Cardiac muscle cell (in vitro differentiated cells and primary cell): ENCODE data around the gene DENND4A. TPM values are rescaled to one million over a fixed set of nuclear protein-coding genes. Genes with fewer than 3 reads are reported as not detected.
A peak's percentile ranks its signal among the peaks of the same experiment; 100 is the strongest.

Experiments used
- DNase-seq, 2 donors: peaks; one replicate each; pipeline versions ENCODE4 v3.0.0 to v3.0.0-alpha.2; 2010 to 2017; ENCODE audit warnings: low read depth in 1 of 2, low spot score in 1 of 2
- H3K27ac ChIP-seq: fragments of 200-600 bp; sonication (generic); 2 replicates; pipeline ENCODE4 v1.5.1; 2016
- H3K27me3 ChIP-seq: fragments of 200-600 bp; sonication (generic); 2 replicates; pipeline ENCODE4 v1.6.0; 2016; ENCODE audit warnings: control low read depth
- H3K36me3 ChIP-seq: fragments of 200-600 bp; sonication (generic); 2 replicates; pipeline ENCODE4 v1.5.1; 2016; ENCODE audit warnings: control low read depth
- H3K4me1 ChIP-seq: fragments of 200-600 bp; sonication (generic); 2 replicates; pipeline ENCODE4 v1.8.1; 2017; ENCODE audit warnings: low read depth, mild to moderate bottlenecking, mixed run types
- H3K4me3 ChIP-seq: fragments of 200-600 bp; sonication (generic); 2 replicates; pipeline ENCODE4 v1.5.1; 2016; ENCODE audit warnings: mild to moderate bottlenecking
- H3K9me3 ChIP-seq: fragments of 200-600 bp; sonication (generic); 2 replicates; pipeline ENCODE4 v1.5.1; 2017; ENCODE audit warnings: low read depth, mild to moderate bottlenecking, control low read depth
- polyA plus RNA-seq: library from polyadenylated mRNA; unstranded; fragments of >200 nt; fragmentation: Nextera tagmentation; extraction: Ambion mirVana; gene quantifications from 2 replicates; pipeline ENCODE4 v1.2.1, GENCODE V29; 2016
- total RNA-seq: library from RNA; depleted of rRNA; stranded (reverse); fragments of >200 nt; gene quantifications from 2 replicates; pipeline ENCODE4 v1.2.3, GENCODE V29; 2016
- TF ChIP-seq, protein P1 (sequence below): IDR thresholded peaks from 2 replicates; pipeline ENCODE4 v1.5.1; 2012; ENCODE audit warnings: low read depth, mild to moderate bottlenecking, low read length

The DENND4A gene
- total and polyA plus RNA-seq, 2 experiments from 2014 or later: 3.5 to 7.7 TPM

DNA sequence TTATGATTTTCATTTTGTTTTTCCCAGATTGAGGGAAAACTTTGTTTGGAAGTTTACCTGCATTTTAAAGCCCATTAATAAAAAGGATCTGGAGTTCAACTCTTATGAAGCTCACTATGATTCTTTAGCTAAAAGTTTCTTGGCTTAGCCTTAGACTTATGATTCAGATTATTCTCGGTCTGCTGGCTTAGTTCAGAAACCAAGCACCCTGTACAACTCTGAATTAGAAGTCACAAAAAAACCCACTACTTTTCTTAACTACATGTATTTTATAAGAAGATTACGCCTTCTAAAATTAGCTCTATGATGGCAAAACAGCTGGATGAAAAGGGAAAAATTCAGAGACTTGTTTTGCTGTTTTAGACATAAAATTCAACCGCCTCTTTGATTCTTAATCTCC is 14.3 kb upstream of the DENND4A start:
- Histone ChIP-seq H3K36me3 (no peaks in the 10 kb centered on the region), H3K27me3 (no peaks in the 10 kb centered on the region), H3K4me1 (peaks cover 3% of the 10 kb centered on the region), H3K4me3 (no peak overlapping the region), H3K9me3 (no peaks in the 10 kb centered on the region), H3K27ac (no peak overlapping the region)
- TF ChIP-seq, protein P1, sequence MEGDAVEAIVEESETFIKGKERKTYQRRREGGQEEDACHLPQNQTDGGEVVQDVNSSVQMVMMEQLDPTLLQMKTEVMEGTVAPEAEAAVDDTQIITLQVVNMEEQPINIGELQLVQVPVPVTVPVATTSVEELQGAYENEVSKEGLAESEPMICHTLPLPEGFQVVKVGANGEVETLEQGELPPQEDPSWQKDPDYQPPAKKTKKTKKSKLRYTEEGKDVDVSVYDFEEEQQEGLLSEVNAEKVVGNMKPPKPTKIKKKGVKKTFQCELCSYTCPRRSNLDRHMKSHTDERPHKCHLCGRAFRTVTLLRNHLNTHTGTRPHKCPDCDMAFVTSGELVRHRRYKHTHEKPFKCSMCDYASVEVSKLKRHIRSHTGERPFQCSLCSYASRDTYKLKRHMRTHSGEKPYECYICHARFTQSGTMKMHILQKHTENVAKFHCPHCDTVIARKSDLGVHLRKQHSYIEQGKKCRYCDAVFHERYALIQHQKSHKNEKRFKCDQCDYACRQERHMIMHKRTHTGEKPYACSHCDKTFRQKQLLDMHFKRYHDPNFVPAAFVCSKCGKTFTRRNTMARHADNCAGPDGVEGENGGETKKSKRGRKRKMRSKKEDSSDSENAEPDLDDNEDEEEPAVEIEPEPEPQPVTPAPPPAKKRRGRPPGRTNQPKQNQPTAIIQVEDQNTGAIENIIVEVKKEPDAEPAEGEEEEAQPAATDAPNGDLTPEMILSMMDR: no peak
- no peak for DNase-seq

DNA sequence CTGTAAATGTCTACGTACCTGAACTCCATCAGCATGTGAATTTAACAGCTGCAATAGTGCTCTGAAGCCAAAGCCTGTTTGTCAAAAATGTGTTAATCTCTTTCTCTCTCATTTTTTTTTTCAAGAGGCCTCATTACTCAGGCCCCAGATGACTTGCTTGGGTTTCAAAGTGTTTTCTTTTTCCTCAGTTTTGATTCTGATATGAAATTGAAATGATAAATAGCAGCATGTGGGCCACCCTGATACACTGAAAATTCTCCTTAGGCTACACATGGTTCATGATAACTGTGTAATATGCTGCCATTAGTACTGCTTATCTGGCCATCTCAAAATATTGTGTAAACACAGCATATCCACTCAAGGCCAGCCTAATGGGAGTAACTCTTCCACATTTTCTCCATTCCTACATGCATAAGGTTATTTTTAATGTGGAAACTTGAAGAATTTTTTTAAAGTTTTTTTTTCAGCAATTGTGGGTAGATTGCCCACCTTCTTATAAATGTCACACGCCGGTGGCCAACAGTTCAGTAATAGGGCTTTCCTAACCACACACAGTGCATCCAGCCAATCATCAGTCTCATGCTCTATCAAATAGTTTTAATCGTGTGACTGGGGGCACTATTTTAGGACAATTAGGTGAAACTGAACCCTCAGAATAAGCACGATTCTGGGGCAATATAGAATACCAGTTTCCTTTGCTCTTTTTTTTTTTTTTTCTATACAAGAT is 13.1 kb upstream of the DENND4A start:
- peaks cover 5% of the 10 kb centered on the region for H3K4me1 ChIP-seq
- H3K27me3 ChIP-seq: no peaks in the 10 kb centered on the region
- TF ChIP-seq, protein P1: no peak
- H3K27ac ChIP-seq: no peak overlapping the region
- H3K9me3 ChIP-seq: no peaks in the 10 kb centered on the region
- no peak overlapping the region for H3K4me3 ChIP-seq
- no peaks in the 10 kb centered on the region for H3K36me3 ChIP-seq
- DNase-seq: peak in 1 of 2 donors; percentile 35

DNA sequence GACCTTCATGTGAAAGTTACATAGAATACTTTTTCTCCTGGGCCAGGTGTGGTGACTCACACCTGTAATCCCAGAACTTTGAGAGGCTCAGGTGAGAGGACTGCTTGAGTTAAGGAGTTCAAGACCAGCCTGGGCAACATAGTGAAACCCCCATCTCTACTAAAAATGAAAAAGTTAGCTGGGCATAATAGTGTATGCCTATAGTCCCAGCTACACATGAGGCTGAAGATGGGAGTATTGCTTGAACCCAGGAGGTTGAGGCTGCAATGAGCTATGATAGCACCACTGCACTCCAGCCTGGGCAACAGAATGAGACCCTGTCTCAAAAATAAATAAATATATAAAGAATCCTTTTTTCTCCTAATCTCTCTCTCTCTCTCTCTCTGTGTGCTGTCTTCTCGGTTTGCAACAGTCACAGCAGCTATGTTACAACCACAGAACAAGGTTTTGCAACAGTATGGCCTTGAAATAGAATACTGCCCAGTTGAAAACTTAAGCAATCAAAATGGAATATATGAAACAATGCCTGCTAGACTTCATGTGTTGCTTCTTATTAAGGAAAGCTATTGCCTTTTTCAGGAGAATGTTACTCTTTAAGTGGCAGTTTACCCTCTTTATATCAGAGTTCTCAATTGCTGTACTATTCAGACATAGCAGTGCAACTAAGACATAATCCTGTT is 12.3 kb upstream of the DENND4A start:
- H3K4me1 ChIP-seq: peaks cover 5% of the 10 kb centered on the region
- TF ChIP-seq, protein P1: no peak
- H3K36me3 ChIP-seq: no peaks in the 10 kb centered on the region
- H3K4me3 ChIP-seq: no peak overlapping the region
- no peaks in the 10 kb centered on the region for H3K9me3 ChIP-seq
- no peak overlapping the region for H3K27ac ChIP-seq
- DNase-seq: peak in 1 of 2 donors; percentile 87
- H3K27me3 ChIP-seq: no peaks in the 10 kb centered on the region

DNA sequence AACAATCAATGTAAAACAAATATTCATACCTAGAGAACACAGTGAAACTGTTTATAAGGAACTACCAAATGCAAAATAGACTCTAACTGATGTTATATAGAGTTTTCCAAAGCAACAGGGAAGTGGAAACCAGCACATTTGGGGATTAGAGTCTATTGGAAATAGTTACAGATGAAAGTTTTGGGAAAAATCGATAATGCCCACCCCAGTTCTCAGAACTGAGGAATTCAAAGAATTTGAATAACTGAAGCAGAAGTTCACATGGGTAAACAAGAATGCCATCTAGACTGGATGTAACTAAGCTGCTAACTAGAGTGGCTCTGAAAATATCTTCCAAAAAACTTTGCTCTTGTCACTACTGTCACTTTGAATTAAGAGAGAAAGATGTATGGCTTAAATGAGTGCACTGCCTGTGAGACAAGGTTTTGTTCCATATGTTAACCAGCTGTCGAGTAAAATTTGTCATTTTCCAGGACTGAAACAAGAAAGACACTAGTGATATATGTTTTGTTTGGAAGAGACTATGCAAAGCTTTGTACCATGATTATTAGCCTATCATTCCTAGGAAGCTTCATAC is 9.2 kb upstream of the DENND4A start:
- Histone ChIP-seq H3K9me3 (no peaks in the 10 kb centered on the region), H3K36me3 (no peaks in the 10 kb centered on the region), H3K4me1 (peaks cover 5% of the 10 kb centered on the region), H3K27me3 (no peaks in the 10 kb centered on the region), H3K4me3 (no peak overlapping the region), H3K27ac (no peak overlapping the region)
- no peak for DNase-seq
- TF ChIP-seq, protein P1: no peak

DNA sequence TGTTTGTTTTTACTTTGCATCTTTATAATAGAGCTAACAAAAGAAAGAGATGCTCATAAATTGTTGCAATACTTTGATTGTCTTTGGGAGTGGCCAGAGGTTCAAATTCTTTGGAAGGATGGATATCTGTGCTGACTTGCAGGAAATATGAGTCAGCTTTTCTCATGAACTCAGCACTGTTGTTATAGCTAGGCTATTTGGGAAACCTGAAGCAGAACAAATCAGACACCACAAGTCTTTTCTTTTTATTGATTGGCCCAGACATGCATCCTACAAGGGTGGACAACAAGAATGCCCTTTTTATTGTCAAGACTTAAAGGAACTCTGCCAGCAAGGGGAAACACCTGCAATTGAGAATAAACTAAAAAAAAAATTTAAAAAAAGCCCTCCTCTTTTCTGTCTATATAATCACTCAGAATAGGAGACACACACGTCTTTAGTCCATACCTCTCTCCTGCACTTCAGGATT is 4.6 kb upstream of the DENND4A start:
- peak in 1 of 2 donors; percentile 70 for DNase-seq
- no peak overlapping the region for H3K4me3 ChIP-seq
- H3K27ac ChIP-seq: no peak overlapping the region

More for the DNA sequence above, 4.6 kb upstream of the DENND4A start:
- Histone ChIP-seq H3K27me3 (no peaks in the 10 kb centered on the region), H3K4me1 (peaks cover 4% of the 10 kb centered on the region), H3K36me3 (no peaks in the 10 kb centered on the region), H3K9me3 (no peaks in the 10 kb centered on the region)
- TF ChIP-seq, protein P1: no peak
